Chondrocyte (in vitro differentiated cells): ENCODE data around the gene RARA. TPM values are rescaled to one million over a fixed set of nuclear protein-coding genes. Genes with fewer than 3 reads are reported as not detected.

Experiments used
- DNase-seq: peaks from one replicate; pipeline ENCODE4 v3.0.0; 2021; ENCODE audit warnings: mixed read lengths, low spot score
- H3K27ac Mint-ChIP-seq: one replicate; pipeline ENCODE4 v1.8.0; 2021; ENCODE audit warnings: mild to moderate bottlenecking, moderate library complexity, mixed read lengths; ENCODE audit not compliant: unreplicated experiment
- H3K27me3 Mint-ChIP-seq: 2 replicates; pipeline ENCODE4 v1.8.0; 2021; ENCODE audit warnings: low read depth, mixed read lengths
- H3K36me3 Mint-ChIP-seq: 2 replicates; pipeline ENCODE4 v1.8.0; 2021; ENCODE audit warnings: low read depth, mixed read lengths
- H3K4me1 Mint-ChIP-seq: 2 replicates; pipeline ENCODE4 v1.8.0; 2021; ENCODE audit warnings: low read depth, mild to moderate bottlenecking, mixed read lengths
- H3K4me3 Mint-ChIP-seq: one replicate; pipeline ENCODE4 v1.8.0; 2021; ENCODE audit warnings: mild to moderate bottlenecking, moderate library complexity, mixed read lengths; ENCODE audit not compliant: unreplicated experiment
- H3K9me3 Mint-ChIP-seq: 2 replicates; pipeline ENCODE4 v1.8.0; 2021; ENCODE audit warnings: low read depth, mixed read lengths
- total RNA-seq: library from RNA; stranded (reverse); gene quantifications from 3 replicates; pipeline ENCODE4 v1.2.1, GENCODE V29; 2021
- TF ChIP-seq, protein P1 (sequence below): fragments of 200-600 bp; sonication (generic); IDR thresholded peaks from 2 replicates; pipeline ENCODE4 v1.5.0; 2021; ENCODE audit warnings: antibody characterized with exemption, mild to moderate bottlenecking, moderate library complexity

RARA gene
- total RNA-seq, 1 donor from 2014 or later = 59.2 TPM

DNA sequence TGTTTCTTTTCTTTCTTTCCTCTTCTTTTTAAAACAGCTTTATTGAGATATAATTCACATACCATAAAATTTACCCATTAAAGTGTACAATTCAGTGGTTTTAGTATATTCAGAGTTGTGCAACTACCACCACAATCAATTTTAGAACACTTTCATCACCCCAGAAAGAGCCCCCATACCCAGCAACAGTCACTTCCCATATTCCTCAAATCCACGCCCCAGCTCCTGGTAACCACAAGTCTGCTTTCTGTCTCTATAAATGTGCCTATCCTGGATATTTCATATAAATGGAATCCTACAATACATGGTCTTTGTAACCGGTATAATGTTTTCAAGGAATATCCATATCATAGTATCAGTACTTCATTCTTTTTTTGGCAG lies 19.4 kb downstream of the RARA start:
- H3K27ac Mint-ChIP-seq = peak overlapping the region; percentile 5
- H3K9me3 Mint-ChIP-seq = no peaks in the 10 kb centered on the region
- no peak overlapping the region for H3K4me3 Mint-ChIP-seq
- DNase-seq = no peak
- TF ChIP-seq, protein P1, sequence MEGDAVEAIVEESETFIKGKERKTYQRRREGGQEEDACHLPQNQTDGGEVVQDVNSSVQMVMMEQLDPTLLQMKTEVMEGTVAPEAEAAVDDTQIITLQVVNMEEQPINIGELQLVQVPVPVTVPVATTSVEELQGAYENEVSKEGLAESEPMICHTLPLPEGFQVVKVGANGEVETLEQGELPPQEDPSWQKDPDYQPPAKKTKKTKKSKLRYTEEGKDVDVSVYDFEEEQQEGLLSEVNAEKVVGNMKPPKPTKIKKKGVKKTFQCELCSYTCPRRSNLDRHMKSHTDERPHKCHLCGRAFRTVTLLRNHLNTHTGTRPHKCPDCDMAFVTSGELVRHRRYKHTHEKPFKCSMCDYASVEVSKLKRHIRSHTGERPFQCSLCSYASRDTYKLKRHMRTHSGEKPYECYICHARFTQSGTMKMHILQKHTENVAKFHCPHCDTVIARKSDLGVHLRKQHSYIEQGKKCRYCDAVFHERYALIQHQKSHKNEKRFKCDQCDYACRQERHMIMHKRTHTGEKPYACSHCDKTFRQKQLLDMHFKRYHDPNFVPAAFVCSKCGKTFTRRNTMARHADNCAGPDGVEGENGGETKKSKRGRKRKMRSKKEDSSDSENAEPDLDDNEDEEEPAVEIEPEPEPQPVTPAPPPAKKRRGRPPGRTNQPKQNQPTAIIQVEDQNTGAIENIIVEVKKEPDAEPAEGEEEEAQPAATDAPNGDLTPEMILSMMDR = no peak
- no peaks in the 10 kb centered on the region for H3K27me3 Mint-ChIP-seq
- H3K4me1 Mint-ChIP-seq = peaks cover 84% of the 10 kb centered on the region
- peaks cover 4% of the 10 kb centered on the region for H3K36me3 Mint-ChIP-seq

DNA sequence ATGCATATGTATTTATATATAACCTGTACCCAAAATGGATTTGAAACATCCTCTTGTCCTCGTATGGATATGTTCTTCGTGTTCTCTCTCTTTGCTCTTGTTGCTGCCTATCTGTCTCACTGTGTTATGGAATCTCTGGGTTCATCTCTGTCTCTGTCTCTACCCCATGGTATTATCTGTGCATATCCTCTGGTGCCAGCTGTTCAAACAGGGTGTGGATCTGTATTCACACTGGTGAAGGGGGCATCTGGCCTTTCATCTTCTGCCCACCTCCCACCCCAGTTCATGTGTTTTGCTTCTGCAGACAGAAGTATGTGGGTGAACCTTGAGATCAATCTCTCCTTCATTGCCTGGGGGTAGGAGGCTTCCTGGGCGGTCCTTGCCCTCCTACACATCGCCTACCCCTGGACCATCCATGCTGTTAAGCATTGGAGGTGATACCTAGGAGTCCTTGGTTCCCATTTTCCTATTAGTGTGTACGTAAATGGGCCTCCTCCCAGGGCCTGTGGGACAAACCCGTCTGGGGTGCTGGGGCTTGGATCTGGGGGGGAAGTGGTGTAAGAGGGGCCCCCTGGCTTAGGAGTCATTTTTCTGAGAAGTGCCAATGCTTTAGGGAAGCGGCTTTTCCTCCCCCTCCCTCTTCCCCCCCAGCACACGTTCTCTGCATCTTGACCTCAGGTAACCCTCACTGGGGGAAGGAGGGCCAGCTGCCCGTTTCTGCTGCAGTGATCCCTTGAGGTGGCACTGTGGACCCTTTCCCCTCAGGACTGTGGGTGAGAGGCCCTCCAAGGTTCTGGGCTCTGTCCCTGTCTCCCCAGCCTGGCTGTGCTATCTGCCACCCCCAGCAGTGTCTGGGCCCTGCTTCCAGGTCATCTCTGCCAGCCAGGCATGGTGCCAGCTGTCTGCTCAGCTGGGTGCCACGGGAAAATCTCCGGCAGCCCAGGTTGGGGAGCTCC lies 21.1 kb downstream of the RARA start:
- TF ChIP-seq, protein P1 = no peak
- DNase-seq = no peak
- H3K27ac Mint-ChIP-seq = peak overlapping the region; percentile 89
- no peaks in the 10 kb centered on the region for H3K27me3 Mint-ChIP-seq
- H3K4me3 Mint-ChIP-seq = no peak overlapping the region
- H3K4me1 Mint-ChIP-seq = peaks cover 83% of the 10 kb centered on the region
- no peaks in the 10 kb centered on the region for H3K9me3 Mint-ChIP-seq
- peaks cover 5% of the 10 kb centered on the region for H3K36me3 Mint-ChIP-seq

DNA sequence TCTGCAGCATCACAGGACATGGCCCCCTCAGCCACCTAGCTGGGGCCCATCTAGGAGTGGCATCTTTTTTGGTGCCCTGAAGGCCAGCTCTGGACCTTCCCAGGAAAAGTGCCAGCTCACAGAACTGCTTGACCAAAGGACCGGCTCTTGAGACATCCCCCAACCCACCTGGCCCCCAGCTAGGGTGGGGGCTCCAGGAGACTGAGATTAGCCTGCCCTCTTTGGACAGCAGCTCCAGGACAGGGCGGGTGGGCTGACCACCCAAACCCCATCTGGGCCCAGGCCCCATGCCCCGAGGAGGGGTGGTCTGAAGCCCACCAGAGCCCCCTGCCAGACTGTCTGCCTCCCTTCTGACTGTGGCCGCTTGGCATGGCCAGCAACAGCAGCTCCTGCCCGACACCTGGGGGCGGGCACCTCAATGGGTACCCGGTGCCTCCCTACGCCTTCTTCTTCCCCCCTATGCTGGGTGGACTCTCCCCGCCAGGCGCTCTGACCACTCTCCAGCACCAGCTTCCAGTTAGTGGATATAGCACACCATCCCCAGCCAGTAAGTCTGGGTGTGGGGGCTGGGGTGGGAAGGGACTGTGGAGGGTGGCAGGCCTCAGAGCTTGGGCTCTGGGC lies 22.0 kb downstream of the RARA start:
- TF ChIP-seq, protein P1 = no peak
- H3K4me1 Mint-ChIP-seq = peaks cover 83% of the 10 kb centered on the region
- peaks cover 5% of the 10 kb centered on the region for H3K36me3 Mint-ChIP-seq
- peak overlapping the region; percentile 89 for H3K27ac Mint-ChIP-seq
- H3K4me3 Mint-ChIP-seq = no peak overlapping the region
- no peaks in the 10 kb centered on the region for H3K27me3 Mint-ChIP-seq
- DNase-seq = no peak
- no peaks in the 10 kb centered on the region for H3K9me3 Mint-ChIP-seq

DNA sequence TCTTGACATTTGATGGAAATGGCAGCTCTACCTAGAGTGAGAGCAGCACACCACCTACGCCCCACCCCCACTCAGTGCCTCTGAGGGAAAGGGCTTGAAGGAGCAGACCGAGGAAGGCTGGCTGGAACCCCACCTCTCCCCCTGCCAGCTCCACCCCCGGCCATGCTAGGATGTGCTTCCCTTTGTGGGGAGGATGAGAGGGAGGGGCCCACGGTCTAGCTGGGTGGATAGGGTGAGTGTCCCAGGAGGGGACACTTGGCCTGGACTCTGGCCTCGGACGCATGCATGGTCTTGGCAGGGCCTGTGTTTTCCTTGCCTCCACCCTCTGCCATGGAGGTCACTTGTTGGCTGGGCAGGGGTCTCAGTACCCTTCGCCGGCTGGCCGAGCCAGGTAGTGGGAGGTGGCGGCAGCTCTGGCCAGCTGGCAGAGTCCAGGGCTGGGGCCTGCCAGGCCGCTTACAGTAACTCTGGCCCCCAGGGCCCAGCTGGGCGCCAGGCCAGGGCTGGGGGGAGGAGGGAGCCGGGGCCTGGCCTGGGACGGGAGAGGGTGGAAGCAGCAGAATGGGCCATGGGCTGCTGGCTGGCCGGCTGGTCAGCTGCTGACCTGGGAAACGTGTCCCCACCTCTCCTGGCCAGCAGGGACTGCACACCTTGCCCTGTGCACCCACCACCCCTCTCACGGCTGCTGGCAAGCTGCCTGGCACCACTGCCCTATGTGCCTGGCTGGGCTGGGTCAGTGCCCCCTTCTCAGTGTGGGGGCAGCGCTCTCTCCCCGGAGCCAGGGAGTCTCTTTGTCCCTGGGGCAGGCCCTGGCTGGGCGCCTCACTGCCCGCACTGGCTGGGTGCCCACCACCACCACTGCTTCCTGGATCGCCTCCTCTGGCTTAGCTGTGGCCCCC lies 23.0 kb downstream of the RARA start:
- Mint-ChIP-seq H3K9me3 (no peaks in the 10 kb centered on the region), H3K36me3 (peaks cover 5% of the 10 kb centered on the region), H3K4me1 (peaks cover 72% of the 10 kb centered on the region), H3K4me3 (peak overlapping the region; percentile 52), H3K27me3 (no peaks in the 10 kb centered on the region), H3K27ac (peak overlapping the region; percentile 89)
- TF ChIP-seq, protein P1 = no peak
- no peak for DNase-seq
